ENCODE measurements around the gene GMFB.
"Not testable (repeated sequence)": the region's sequence is repeated elsewhere in the genome, so short reads cannot be mapped to it uniquely, and the experiment has no call there.

The GMFB gene

DNA sequence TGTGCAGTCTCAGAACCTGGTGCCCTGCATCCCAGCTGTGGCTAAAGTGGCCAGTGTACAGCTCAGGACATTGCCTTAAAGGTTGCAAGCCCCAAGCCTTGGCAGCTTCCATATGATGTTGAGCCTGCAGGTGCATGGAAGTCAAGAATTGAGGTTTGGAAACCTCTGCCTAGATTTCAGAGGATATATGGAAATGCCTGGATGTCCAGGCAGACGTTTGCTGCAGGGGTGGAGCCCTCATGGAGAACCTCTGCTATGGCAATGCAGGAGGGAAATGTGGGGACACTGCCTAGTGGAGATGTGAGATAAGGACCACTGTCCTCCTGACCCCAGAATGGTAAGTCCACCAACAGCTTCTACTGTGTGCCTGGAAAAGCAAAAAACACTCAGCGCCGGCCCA, 29.7 kb downstream of the GMFB start:
- CTCF ChIA-PET: interaction anchor here (0.6 kb wide), 1 partner anchor 13 kb away, joined by 3 read pairs; no protein-coding TSS in a partner anchor
- TF ChIP-seq REPIN1 (tag by site-specific recombination; IDR thresholded peaks at IDR 0.05; ENCODE audit: low read depth) (no peak), KLF10 (tag by site-specific recombination; IDR thresholded peaks at IDR 0.05) (no peak), ZFP41 (tag by site-specific recombination; IDR thresholded peaks at IDR 0.05; ENCODE audit: borderline replicate concordance) (no peak), SETDB1 (IDR thresholded peaks at IDR 0.05; ENCODE audit: insufficient read length, low read length) (peak; percentile 47), ZNF585B (tag by site-specific recombination; IDR thresholded peaks at IDR 0.05) (0 out of 2 replicates have a peak, but pooled peaks have one; percentile 14), ZNF473 (tag by site-specific recombination; IDR thresholded peaks at IDR 0.05) (no peak)
- TF ChIP-seq, protein P1, sequence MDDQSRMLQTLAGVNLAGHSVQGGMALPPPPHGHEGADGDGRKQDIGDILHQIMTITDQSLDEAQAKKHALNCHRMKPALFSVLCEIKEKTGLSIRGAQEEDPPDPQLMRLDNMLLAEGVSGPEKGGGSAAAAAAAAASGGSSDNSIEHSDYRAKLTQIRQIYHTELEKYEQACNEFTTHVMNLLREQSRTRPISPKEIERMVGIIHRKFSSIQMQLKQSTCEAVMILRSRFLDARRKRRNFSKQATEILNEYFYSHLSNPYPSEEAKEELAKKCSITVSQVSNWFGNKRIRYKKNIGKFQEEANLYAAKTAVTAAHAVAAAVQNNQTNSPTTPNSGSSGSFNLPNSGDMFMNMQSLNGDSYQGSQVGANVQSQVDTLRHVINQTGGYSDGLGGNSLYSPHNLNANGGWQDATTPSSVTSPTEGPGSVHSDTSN (CRISPR knock-in tag; IDR thresholded peaks at IDR 0.05): no peak
- TF ChIP-seq, protein P2, sequence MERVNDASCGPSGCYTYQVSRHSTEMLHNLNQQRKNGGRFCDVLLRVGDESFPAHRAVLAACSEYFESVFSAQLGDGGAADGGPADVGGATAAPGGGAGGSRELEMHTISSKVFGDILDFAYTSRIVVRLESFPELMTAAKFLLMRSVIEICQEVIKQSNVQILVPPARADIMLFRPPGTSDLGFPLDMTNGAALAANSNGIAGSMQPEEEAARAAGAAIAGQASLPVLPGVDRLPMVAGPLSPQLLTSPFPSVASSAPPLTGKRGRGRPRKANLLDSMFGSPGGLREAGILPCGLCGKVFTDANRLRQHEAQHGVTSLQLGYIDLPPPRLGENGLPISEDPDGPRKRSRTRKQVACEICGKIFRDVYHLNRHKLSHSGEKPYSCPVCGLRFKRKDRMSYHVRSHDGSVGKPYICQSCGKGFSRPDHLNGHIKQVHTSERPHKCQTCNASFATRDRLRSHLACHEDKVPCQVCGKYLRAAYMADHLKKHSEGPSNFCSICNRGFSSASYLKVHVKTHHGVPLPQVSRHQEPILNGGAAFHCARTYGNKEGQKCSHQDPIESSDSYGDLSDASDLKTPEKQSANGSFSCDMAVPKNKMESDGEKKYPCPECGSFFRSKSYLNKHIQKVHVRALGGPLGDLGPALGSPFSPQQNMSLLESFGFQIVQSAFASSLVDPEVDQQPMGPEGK (tag by site-specific recombination; IDR thresholded peaks at IDR 0.05): no peak
- TF ChIP-seq, protein P3, sequence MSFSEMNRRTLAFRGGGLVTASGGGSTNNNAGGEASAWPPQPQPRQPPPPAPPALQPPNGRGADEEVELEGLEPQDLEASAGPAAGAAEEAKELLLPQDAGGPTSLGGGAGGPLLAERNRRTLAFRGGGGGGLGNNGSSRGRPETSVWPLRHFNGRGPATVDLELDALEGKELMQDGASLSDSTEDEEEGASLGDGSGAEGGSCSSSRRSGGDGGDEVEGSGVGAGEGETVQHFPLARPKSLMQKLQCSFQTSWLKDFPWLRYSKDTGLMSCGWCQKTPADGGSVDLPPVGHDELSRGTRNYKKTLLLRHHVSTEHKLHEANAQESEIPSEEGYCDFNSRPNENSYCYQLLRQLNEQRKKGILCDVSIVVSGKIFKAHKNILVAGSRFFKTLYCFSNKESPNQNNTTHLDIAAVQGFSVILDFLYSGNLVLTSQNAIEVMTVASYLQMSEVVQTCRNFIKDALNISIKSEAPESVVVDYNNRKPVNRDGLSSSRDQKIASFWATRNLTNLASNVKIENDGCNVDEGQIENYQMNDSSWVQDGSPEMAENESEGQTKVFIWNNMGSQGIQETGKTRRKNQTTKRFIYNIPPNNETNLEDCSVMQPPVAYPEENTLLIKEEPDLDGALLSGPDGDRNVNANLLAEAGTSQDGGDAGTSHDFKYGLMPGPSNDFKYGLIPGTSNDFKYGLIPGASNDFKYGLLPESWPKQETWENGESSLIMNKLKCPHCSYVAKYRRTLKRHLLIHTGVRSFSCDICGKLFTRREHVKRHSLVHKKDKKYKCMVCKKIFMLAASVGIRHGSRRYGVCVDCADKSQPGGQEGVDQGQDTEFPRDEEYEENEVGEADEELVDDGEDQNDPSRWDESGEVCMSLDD (tag by site-specific recombination; IDR thresholded peaks at IDR 0.05): no peak
- H3K4me1 ChIP-seq (ENCODE audit: control insufficient read depth, insufficient read depth, low read length): no peaks in the 10 kb centered on the region
- POLR2A ChIA-PET: no interaction called here
- no peak overlapping the region for H3K4me3 ChIP-seq (ENCODE audit: low read depth, low read length)
- no peaks in the 10 kb centered on the region for H3K36me3 ChIP-seq (ENCODE audit: control insufficient read depth in 2 of 2, insufficient read depth in 1 of 2, low read length in 2 of 2)
- no peak overlapping the region for H3K27ac ChIP-seq (ENCODE audit: extremely low read depth, low read depth, low read length)
- H3K9me3 ChIP-seq (ENCODE audit: control insufficient read depth, insufficient read depth, low read depth, low read length): no peaks in the 10 kb centered on the region

DNA sequence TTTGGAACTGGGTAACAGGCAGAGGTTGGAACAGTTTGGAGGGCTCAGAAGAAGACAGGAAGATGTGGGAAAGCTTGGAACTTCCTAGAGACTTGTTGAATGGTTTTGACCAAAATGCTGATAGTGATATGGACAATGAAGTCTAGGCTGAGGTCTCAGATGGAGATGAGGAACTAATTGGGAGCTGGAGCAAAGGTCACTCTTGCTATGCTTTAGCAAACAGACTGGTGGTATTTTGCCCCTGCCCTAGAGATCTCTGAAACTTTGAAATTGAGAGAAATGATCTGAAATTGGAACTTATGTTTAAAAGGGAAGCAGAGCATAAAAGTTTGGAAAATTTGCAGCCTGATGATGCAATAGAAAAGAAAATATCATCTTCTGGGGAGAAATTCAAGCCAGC, 30.2 kb downstream of the GMFB start:
- POLR2A ChIA-PET; H3K9me3 ChIP-seq (ENCODE audit: control insufficient read depth, insufficient read depth, low read depth, low read length); H3K4me3 ChIP-seq (ENCODE audit: low read depth, low read length); H3K4me1 ChIP-seq (ENCODE audit: control insufficient read depth, insufficient read depth, low read length); H3K27ac ChIP-seq (ENCODE audit: extremely low read depth, low read depth, low read length); H3K36me3 ChIP-seq (ENCODE audit: control insufficient read depth in 2 of 2, insufficient read depth in 1 of 2, low read length in 2 of 2): not testable (repeated sequence)
- peak; percentile 29; the same call in 1 of the 2 replicates for TF ChIP-seq SCRT2 (tag by site-specific recombination; IDR thresholded peaks at IDR 0.05)
- CTCF ChIA-PET: interaction anchor here (0.6 kb wide), 1 partner anchor 14 kb away, joined by 3 read pairs; no protein-coding TSS in a partner anchor

DNA sequence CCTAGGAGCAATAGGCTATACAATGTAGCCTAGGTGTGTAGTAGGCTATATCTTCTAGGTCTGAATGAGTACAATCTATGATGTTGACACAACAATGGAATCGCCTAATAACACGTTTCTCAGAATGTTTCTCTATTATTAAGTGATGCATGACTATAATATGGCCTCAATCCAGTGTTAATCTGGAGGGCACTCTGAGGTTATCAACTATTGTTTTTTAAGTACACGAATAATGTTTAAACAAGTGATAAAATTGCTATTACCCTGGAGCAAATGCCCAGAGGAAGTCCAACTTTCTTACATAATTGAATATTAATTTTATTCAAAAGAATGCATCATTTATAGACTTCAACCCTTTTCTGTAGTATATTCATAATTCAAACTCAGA, 31.2 kb downstream of the GMFB start:
- ChIA-PET CTCF (interaction anchor here (0.7 kb wide), 1 partner anchor 55 kb away, joined by 5 read pairs; no protein-coding TSS in a partner anchor), POLR2A (no interaction called here)
- Histone ChIP-seq H3K36me3 (ENCODE audit: control insufficient read depth in 2 of 2, insufficient read depth in 1 of 2, low read length in 2 of 2) (no peaks in the 10 kb centered on the region; a peak in 1 of 3 replicates), H3K27ac (ENCODE audit: extremely low read depth, low read depth, low read length) (no peak overlapping the region), H3K4me3 (ENCODE audit: low read depth, low read length) (no peak overlapping the region), H3K9me3 (ENCODE audit: control insufficient read depth, insufficient read depth, low read depth, low read length) (no peaks in the 10 kb centered on the region), H3K4me1 (ENCODE audit: control insufficient read depth, insufficient read depth, low read length) (no peaks in the 10 kb centered on the region)
- TF ChIP-seq GLI2 (tag by site-specific recombination; IDR thresholded peaks at IDR 0.05; ENCODE audit: borderline replicate concordance, low read depth): no peak
- TF ChIP-seq, protein P4, sequence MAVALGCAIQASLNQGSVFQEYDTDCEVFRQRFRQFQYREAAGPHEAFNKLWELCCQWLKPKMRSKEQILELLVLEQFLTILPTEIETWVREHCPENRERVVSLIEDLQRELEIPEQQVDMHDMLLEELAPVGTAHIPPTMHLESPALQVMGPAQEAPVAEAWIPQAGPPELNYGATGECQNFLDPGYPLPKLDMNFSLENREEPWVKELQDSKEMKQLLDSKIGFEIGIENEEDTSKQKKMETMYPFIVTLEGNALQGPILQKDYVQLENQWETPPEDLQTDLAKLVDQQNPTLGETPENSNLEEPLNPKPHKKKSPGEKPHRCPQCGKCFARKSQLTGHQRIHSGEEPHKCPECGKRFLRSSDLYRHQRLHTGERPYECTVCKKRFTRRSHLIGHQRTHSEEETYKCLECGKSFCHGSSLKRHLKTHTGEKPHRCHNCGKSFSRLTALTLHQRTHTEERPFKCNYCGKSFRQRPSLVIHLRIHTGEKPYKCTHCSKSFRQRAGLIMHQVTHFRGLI (tag by site-specific recombination; IDR thresholded peaks at IDR 0.05): no peak
- TF ChIP-seq, protein P5, sequence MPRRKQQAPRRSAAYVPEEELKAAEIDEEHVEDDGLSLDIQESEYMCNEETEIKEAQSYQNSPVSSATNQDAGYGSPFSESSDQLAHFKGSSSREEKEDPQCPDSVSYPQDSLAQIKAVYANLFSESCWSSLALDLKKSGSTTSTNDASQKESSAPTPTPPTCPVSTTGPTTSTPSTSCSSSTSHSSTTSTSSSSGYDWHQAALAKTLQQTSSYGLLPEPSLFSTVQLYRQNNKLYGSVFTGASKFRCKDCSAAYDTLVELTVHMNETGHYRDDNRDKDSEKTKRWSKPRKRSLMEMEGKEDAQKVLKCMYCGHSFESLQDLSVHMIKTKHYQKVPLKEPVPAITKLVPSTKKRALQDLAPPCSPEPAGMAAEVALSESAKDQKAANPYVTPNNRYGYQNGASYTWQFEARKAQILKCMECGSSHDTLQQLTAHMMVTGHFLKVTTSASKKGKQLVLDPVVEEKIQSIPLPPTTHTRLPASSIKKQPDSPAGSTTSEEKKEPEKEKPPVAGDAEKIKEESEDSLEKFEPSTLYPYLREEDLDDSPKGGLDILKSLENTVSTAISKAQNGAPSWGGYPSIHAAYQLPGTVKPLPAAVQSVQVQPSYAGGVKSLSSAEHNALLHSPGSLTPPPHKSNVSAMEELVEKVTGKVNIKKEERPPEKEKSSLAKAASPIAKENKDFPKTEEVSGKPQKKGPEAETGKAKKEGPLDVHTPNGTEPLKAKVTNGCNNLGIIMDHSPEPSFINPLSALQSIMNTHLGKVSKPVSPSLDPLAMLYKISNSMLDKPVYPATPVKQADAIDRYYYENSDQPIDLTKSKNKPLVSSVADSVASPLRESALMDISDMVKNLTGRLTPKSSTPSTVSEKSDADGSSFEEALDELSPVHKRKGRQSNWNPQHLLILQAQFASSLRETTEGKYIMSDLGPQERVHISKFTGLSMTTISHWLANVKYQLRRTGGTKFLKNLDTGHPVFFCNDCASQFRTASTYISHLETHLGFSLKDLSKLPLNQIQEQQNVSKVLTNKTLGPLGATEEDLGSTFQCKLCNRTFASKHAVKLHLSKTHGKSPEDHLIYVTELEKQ (tag by site-specific recombination; IDR thresholded peaks at IDR 0.05; ENCODE audit: borderline replicate concordance): no peak
- TF ChIP-seq, protein P6, sequence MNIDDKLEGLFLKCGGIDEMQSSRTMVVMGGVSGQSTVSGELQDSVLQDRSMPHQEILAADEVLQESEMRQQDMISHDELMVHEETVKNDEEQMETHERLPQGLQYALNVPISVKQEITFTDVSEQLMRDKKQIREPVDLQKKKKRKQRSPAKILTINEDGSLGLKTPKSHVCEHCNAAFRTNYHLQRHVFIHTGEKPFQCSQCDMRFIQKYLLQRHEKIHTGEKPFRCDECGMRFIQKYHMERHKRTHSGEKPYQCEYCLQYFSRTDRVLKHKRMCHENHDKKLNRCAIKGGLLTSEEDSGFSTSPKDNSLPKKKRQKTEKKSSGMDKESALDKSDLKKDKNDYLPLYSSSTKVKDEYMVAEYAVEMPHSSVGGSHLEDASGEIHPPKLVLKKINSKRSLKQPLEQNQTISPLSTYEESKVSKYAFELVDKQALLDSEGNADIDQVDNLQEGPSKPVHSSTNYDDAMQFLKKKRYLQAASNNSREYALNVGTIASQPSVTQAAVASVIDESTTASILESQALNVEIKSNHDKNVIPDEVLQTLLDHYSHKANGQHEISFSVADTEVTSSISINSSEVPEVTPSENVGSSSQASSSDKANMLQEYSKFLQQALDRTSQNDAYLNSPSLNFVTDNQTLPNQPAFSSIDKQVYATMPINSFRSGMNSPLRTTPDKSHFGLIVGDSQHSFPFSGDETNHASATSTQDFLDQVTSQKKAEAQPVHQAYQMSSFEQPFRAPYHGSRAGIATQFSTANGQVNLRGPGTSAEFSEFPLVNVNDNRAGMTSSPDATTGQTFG (tag by site-specific recombination; IDR thresholded peaks at IDR 0.05; ENCODE audit: borderline replicate concordance): no peak
- TF ChIP-seq ZBTB48 (tag by site-specific recombination; IDR thresholded peaks at IDR 0.05): no peak
- TF ChIP-seq ZNF660 (tag by site-specific recombination; IDR thresholded peaks at IDR 0.05): no peak
- no peak for TF ChIP-seq ZNF341 (tag by site-specific recombination; IDR thresholded peaks at IDR 0.05; ENCODE audit: low read depth)
